Vagina (tissue), 2 donors: Measurements from ENCODE around the gene L2HGDH. TPM values are rescaled to one million over a fixed set of nuclear protein-coding genes. Genes with fewer than 3 reads are reported as not detected.

Experiments used
- DNase-seq, 2 donors: peaks; one replicate each; pipeline ENCODE4 v3.0.0-alpha.2; 2017; ENCODE audit errors: extremely low spot score in 2 of 2
- H3K27ac ChIP-seq: fragments of 200-600 bp; sonication (generic); one replicate; pipeline ENCODE4 v1.5.1; 2019
- H3K27me3 ChIP-seq: fragments of 200-600 bp; sonication (generic); one replicate; pipeline ENCODE4 v1.5.1; 2019
- H3K36me3 ChIP-seq, 2 donors: fragments of 200-600 bp; sonication (generic); one replicate each; pipeline ENCODE4 v1.5.1; 2017 to 2019
- H3K4me1 ChIP-seq: fragments of 200-600 bp; sonication (generic); one replicate; pipeline ENCODE4 v1.5.1; 2019
- H3K4me3 ChIP-seq, 2 donors: fragments of 200-600 bp; sonication (generic); 1 replicate in 1 of 2; 2 replicates in 1 of 2; pipeline ENCODE4 v1.5.1; 2016 to 2019
- H3K9me3 ChIP-seq: fragments of 200-600 bp; sonication (generic); one replicate; pipeline ENCODE4 v1.5.1; 2019
- CTCF ChIP-seq, 3 experiments: fragments of 450-650 bp in 2 of 3; fragments of 200-600 bp in 1 of 3; sonication (generic) in 1 of 3; IDR thresholded peaks; one replicate each; pipeline ENCODE4 v1.5.1; 2017 to 2019; ENCODE audit warnings: antibody characterized with exemption in 3 of 3, mild to moderate bottlenecking in 2 of 3, moderate library complexity in 2 of 3
- POLR2A ChIP-seq, 2 donors: fragments of 450-650 bp; IDR thresholded peaks; one replicate each; pipeline ENCODE4 v1.6.1; 2017; ENCODE audit warnings: antibody characterized with exemption in 2 of 2, mild to moderate bottlenecking in 2 of 2, moderate library complexity in 2 of 2
- POLR2AphosphoS5 ChIP-seq, 2 donors: sonication (generic); formaldehyde crosslinking; IDR thresholded peaks; one replicate each; pipeline ENCODE4 v1.9.0; 2017; ENCODE audit warnings: antibody characterized with exemption in 2 of 2, mild to moderate bottlenecking in 2 of 2, low read depth in 1 of 2; ENCODE audit not compliant: insufficient read depth in 1 of 2
- intact Hi-C: fragments of 100-400 bp; cut with DNase I; formaldehyde crosslinking; loops from one replicate; pipeline ENCODE4 v1.15.1; 2023
- total RNA-seq: library from RNA; depleted of rRNA; stranded (reverse); fragments of >200 nt; gene quantifications from one replicate; pipeline ENCODE4 v1.2.3, GENCODE V29; 2016

The L2HGDH gene
- total RNA-seq, 1 donor from 2014 or later, result 5.6 TPM

- no peak overlapping the region for H3K4me3 ChIP-seq
- DNase-seq, result no peak
- no peak overlapping the region for H3K27ac ChIP-seq
- TF ChIP-seq POLR2A (IDR thresholded peaks at IDR 0.05), result no peak
- TF ChIP-seq POLR2AphosphoS5 (IDR thresholded peaks at IDR 0.05; ENCODE audit: insufficient read depth in 1 of 2, low read depth in 1 of 2), result no peak
- no peak for TF ChIP-seq CTCF (IDR thresholded peaks at IDR 0.05)
- H3K4me1 ChIP-seq, result peaks cover 35% of the 10 kb centered on the region
- H3K9me3 ChIP-seq, result no peaks in the 10 kb centered on the region
- H3K36me3 ChIP-seq, result no peaks in the 10 kb centered on the region
- H3K27me3 ChIP-seq, result no peaks in the 10 kb centered on the region
- intact Hi-C loops, result no loop called here
Measured at GRCh38 chr14:50233166-50233950, 78.7 kb downstream of the L2HGDH start.

GRCh38 chr14:50232276-50232642 is 79.8 kb downstream of the L2HGDH start:
- H3K36me3 ChIP-seq, result no peaks in the 10 kb centered on the region
- DNase-seq, result no peak
- no peaks in the 10 kb centered on the region for H3K9me3 ChIP-seq
- H3K27me3 ChIP-seq, result no peaks in the 10 kb centered on the region
- H3K4me3 ChIP-seq, result peak overlapping the region; percentile 66 to 85
- H3K4me1 ChIP-seq, result peaks cover 44% of the 10 kb centered on the region
- peak overlapping the region; percentile 96 for H3K27ac ChIP-seq
- intact Hi-C loops, result no loop called here
- TF ChIP-seq CTCF (IDR thresholded peaks at IDR 0.05) (no peak), POLR2AphosphoS5 (IDR thresholded peaks at IDR 0.05; ENCODE audit: insufficient read depth in 1 of 2, low read depth in 1 of 2) (no peak), POLR2A (IDR thresholded peaks at IDR 0.05) (no peak)

GRCh38 chr14:50231475-50232275 is 80.4 kb downstream of the L2HGDH start, which contains the start of gene SOS2:
TSS of gene SOS2 (minus strand) at chr14:50231578. CDS start at chr14:50231283, 295 bp downstream.
- intact Hi-C loops, result no loop called here
- TF ChIP-seq CTCF (IDR thresholded peaks at IDR 0.05), result no peak
- peak; percentile 9 to 80 for TF ChIP-seq POLR2AphosphoS5 (IDR thresholded peaks at IDR 0.05; ENCODE audit: insufficient read depth in 1 of 2, low read depth in 1 of 2)
- TF ChIP-seq POLR2A (IDR thresholded peaks at IDR 0.05), result peak in 1 of 2 donors; percentile 70
- Histone ChIP-seq H3K27ac (peak within 1 kb of the TSS; percentile 96), H3K36me3 (no peaks in the 10 kb centered on the region), H3K9me3 (no peaks in the 10 kb centered on the region), H3K4me3 (peak within 1 kb of the TSS; percentile 66 to 85), H3K4me1 (peaks cover 49% of the 10 kb centered on the region), H3K27me3 (no peaks in the 10 kb centered on the region)
- DNase-seq, result no peak

- H3K9me3 ChIP-seq, result no peaks in the 10 kb centered on the region
- intact Hi-C loops, result no loop called here
- no peaks in the 10 kb centered on the region for H3K36me3 ChIP-seq
- peak overlapping the region; percentile 66 to 85 for H3K4me3 ChIP-seq
- DNase-seq, result no peak
- peaks cover 57% of the 10 kb centered on the region for H3K4me1 ChIP-seq
- H3K27ac ChIP-seq, result peak overlapping the region; percentile 96
- no peaks in the 10 kb centered on the region for H3K27me3 ChIP-seq
- TF ChIP-seq CTCF (IDR thresholded peaks at IDR 0.05), result no peak
- TF ChIP-seq POLR2A (IDR thresholded peaks at IDR 0.05), result no peak
- TF ChIP-seq POLR2AphosphoS5 (IDR thresholded peaks at IDR 0.05; ENCODE audit: insufficient read depth in 1 of 2, low read depth in 1 of 2), result peak in 1 of 2 donors; percentile 23
Measured at GRCh38 chr14:50230701-50231474, 81.1 kb downstream of the L2HGDH start.
